Activated CD4-positive, CD25-positive, alpha-beta regulatory T cell (primary cell): Measurements from ENCODE around the gene ACY1.
"Not testable (repeated sequence)": the region's sequence is repeated elsewhere in the genome, so short reads cannot be mapped to it uniquely, and the experiment has no call there.

Experiments
- DNase-seq, 4 experiments: peaks; one replicate each; lab custom pipeline; 2025; lab: John Stamatoyannopoulos, UW

Gene ACY1

GRCh38 chr3:52024765-52025452, 41.6 kb downstream of the ACY1 start:
- DNase-seq: no peak

- no peak for DNase-seq
These were observed 42.1 kb downstream of the ACY1 start for GRCh38 chr3:52025453-52025852.

- DNase-seq: no peak
These were observed 42.7 kb downstream of the ACY1 start for GRCh38 chr3:52026041-52026440.

- DNase-seq: no peak
These were observed 45.2 kb downstream of the ACY1 start for GRCh38 chr3:52028572-52028971.

- DNase-seq: no peak
These were observed 45.7 kb downstream of the ACY1 start for GRCh38 chr3:52029053-52029452.

GRCh38 chr3:52029535-52029934, 46.2 kb downstream of the ACY1 start:
- DNase-seq: no peak

- DNase-seq: no peak
These were observed 47.5 kb downstream of the ACY1 start for GRCh38 chr3:52030714-52031310.

GRCh38 chr3:52031896-52032295, 48.6 kb downstream of the ACY1 start:
- DNase-seq: no peak

- DNase-seq: no peak
These were observed 49.5 kb downstream of the ACY1 start for GRCh38 chr3:52032702-52033408.

- DNase-seq: not testable (repeated sequence)
These were observed 50.4 kb downstream of the ACY1 start for GRCh38 chr3:52033748-52034147.

GRCh38 chr3:52034212-52034611, 50.9 kb downstream of the ACY1 start:
- no peak for DNase-seq

GRCh38 chr3:52034651-52035050, 51.3 kb downstream of the ACY1 start:
- no peak for DNase-seq

- no peak for DNase-seq
These were observed 52.9 kb downstream of the ACY1 start for GRCh38 chr3:52036222-52036694.

- no peak for DNase-seq
These were observed 53.5 kb downstream of the ACY1 start for GRCh38 chr3:52036829-52037228.

GRCh38 chr3:52037291-52037690, 54.0 kb downstream of the ACY1 start:
- DNase-seq: no peak

- no peak for DNase-seq
These were observed 54.9 kb downstream of the ACY1 start for GRCh38 chr3:52038227-52038626.
